ENCODE results near the gene ARHGAP30. TPM values are rescaled to one million over a fixed set of nuclear protein-coding genes. Genes with fewer than 3 reads are reported as not detected.

ARHGAP30 gene
- total RNA-seq, 6 donors from 2014 or later = 26.8 to 69.9 (median 51.2) TPM

DNA sequence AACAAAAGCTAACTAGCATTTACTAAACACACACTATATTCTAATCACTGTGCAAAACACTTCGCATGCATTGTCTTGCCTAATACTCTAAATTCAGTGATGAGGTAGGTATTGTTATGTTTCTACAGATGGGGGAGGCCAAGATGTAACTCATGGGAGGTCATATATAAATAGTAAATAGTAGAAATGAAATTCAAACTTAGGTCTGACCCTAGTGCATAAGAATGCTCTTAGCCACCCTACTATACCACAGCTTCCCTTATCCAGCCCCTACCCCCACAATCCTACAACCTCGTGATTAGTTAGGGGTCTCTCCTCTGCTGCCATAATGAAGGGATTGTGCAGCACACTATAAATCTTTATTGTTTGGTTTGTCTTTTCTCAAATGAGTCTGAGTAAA is 44.9 kb upstream of the ARHGAP30 start:
- WGBS, 2 donors = 67 to 82% methylated on average over 2 of the region's 2 CpGs
- Histone ChIP-seq H3K4me1 (peaks cover 37 to 66% (median 37%) of the 10 kb centered on the region in 4 donors), H3K27ac (no peak overlapping the region), H3K9me3 (no peaks in the 10 kb centered on the region), H3K4me3 (no peak overlapping the region), H3K36me3 (peaks cover 0 to 7% (median 3%) of the 10 kb centered on the region in 4 donors), H3K27me3 (no peaks in the 10 kb centered on the region)
- ATAC-seq (ENCODE audit: low FRiP score in 2 of 2) = no peak
- TF ChIP-seq POLR2A (IDR thresholded peaks at IDR 0.05) = no peak
- TF ChIP-seq, protein P1, sequence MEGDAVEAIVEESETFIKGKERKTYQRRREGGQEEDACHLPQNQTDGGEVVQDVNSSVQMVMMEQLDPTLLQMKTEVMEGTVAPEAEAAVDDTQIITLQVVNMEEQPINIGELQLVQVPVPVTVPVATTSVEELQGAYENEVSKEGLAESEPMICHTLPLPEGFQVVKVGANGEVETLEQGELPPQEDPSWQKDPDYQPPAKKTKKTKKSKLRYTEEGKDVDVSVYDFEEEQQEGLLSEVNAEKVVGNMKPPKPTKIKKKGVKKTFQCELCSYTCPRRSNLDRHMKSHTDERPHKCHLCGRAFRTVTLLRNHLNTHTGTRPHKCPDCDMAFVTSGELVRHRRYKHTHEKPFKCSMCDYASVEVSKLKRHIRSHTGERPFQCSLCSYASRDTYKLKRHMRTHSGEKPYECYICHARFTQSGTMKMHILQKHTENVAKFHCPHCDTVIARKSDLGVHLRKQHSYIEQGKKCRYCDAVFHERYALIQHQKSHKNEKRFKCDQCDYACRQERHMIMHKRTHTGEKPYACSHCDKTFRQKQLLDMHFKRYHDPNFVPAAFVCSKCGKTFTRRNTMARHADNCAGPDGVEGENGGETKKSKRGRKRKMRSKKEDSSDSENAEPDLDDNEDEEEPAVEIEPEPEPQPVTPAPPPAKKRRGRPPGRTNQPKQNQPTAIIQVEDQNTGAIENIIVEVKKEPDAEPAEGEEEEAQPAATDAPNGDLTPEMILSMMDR (IDR thresholded peaks at IDR 0.05) = no peak
- no peak for TF ChIP-seq POLR2AphosphoS5 (IDR thresholded peaks at IDR 0.05)
- TF ChIP-seq EP300 (IDR thresholded peaks at IDR 0.05) = no peak
- DNase-seq = no peak

DNA sequence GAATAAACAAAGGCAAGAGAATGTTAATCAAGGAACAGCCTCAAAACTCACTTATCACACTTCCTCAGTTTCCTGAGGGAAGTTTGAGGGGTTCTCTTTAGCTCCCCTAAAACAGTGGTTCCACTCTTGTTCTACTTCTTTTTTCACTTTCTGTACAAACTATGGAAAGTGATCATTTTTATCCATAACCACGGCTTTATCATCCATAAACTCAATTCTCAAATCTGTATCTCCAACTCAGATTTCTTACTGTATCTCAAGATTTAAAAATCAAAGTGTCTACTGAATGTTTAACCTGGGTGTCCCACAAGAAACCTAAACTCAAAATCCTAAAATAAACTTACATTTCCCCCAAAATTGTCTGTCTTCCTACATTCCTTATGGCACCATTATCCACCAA is 44.2 kb upstream of the ARHGAP30 start:
- TF ChIP-seq, protein P1 (IDR thresholded peaks at IDR 0.05) = no peak
- TF ChIP-seq POLR2AphosphoS5 (IDR thresholded peaks at IDR 0.05) (no peak), EP300 (IDR thresholded peaks at IDR 0.05) (no peak), POLR2A (IDR thresholded peaks at IDR 0.05) (no peak)
- Histone ChIP-seq H3K27ac (no peak overlapping the region), H3K9me3 (no peaks in the 10 kb centered on the region), H3K4me1 (peaks cover 30 to 60% (median 31%) of the 10 kb centered on the region in 4 donors), H3K4me3 (no peak overlapping the region), H3K27me3 (no peaks in the 10 kb centered on the region), H3K36me3 (peaks cover 0 to 9% (median 4%) of the 10 kb centered on the region in 4 donors)
- DNase-seq (no peak), ATAC-seq (ENCODE audit: low FRiP score in 2 of 2) (no peak)
- WGBS, 2 donors = 58 to 66% methylated on average over 1 of the region's 1 CpG

DNA sequence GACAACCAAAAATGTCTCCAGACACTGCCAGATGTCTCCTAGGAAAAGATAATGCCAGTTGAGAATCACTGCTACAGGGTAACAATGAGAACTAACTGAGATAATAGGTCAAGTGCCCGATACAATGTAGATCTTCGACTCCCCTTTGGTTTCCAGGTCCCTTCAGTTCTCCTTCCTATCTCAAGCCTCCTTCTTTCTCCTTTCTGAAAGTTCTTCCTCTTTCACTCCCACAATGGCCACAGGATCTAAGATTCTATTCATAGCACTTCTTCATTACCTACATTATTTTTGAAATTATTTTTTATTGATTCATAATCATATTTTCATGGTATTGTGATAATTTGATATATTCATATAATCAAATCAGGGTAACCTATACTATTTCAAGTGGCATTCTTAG is 41.8 kb upstream of the ARHGAP30 start:
- no peaks in the 10 kb centered on the region for H3K9me3 ChIP-seq
- DNase-seq (no peak), ATAC-seq (ENCODE audit: low FRiP score in 2 of 2) (no peak)
- H3K27ac ChIP-seq = no peak overlapping the region
- no peak overlapping the region for H3K4me3 ChIP-seq
- peaks cover 16 to 43% (median 18%) of the 10 kb centered on the region in 4 donors for H3K4me1 ChIP-seq
- no peak for TF ChIP-seq POLR2AphosphoS5 (IDR thresholded peaks at IDR 0.05)
- no peak for TF ChIP-seq EP300 (IDR thresholded peaks at IDR 0.05)
- no peak for TF ChIP-seq POLR2A (IDR thresholded peaks at IDR 0.05)
- TF ChIP-seq, protein P1 (IDR thresholded peaks at IDR 0.05) = no peak
- H3K36me3 ChIP-seq = peaks cover 0 to 12% (median 4%) of the 10 kb centered on the region in 4 donors
- WGBS, 2 donors = 63 to 74% methylated on average over 2 of the region's 2 CpGs
- H3K27me3 ChIP-seq = no peaks in the 10 kb centered on the region

DNA sequence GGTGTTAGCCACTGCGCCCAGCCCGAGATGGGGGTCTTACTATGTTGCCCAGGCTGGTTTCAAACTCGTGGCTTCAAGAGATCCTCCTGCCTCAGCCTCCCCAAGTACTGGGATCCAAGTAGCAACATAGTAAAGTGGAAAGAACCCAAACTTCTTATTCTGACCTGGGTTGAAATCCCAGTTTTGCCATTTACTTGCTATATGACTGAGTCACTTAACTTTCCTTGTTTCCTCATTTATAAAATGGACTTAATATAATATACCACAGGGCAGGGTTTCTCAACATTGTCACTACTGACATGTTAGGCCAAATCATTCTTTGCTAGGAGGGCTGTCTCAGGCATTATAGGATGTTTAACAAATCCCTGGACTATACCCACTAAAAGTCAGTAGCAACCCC is 41.4 kb upstream of the ARHGAP30 start:
- WGBS, 2 donors = 96 to 100% methylated on average over 3 of the region's 3 CpGs
- Histone ChIP-seq H3K4me1 (peaks cover 12 to 39% (median 14%) of the 10 kb centered on the region in 4 donors), H3K27me3 (no peaks in the 10 kb centered on the region), H3K27ac (no peak overlapping the region), H3K9me3 (no peaks in the 10 kb centered on the region), H3K36me3 (peaks cover 0 to 12% (median 4%) of the 10 kb centered on the region in 4 donors), H3K4me3 (no peak overlapping the region)
- DNase-seq = no peak
- TF ChIP-seq POLR2AphosphoS5 (IDR thresholded peaks at IDR 0.05) (no peak), EP300 (IDR thresholded peaks at IDR 0.05) (no peak), POLR2A (IDR thresholded peaks at IDR 0.05) (no peak)
- TF ChIP-seq, protein P1 (IDR thresholded peaks at IDR 0.05) = no peak
- ATAC-seq (ENCODE audit: low FRiP score in 2 of 2) = no peak

DNA sequence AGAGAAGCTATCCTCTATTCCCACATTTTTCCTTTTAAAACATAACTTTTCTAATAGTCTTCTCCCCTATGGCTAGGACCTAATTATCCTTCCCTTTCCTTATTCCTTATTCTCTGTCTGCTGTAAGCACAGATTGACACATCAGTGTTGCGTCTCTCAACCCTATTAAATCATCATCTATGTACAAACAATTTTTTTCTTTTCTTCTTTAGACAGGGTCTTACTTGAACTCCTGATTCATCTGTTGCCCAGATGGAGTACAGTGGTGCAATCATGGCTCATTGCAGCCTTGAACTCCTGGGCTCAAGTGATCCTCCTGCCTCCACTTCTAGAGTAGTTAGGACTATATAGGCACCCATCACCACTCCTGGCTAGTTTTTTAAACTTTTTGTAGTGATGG is 36.7 kb upstream of the ARHGAP30 start:
- DNase-seq (no peak), ATAC-seq (ENCODE audit: low FRiP score in 2 of 2) (no peak)
- H3K4me1 ChIP-seq = no peaks in the 10 kb centered on the region
- 93 to 96% methylated on average over 1 of the region's 1 CpG for whole genome bisulfite sequencing, 2 donors
- no peak overlapping the region for H3K27ac ChIP-seq
- H3K9me3 ChIP-seq = no peaks in the 10 kb centered on the region
- H3K36me3 ChIP-seq = peaks cover 4 to 22% (median 11%) of the 10 kb centered on the region in 4 donors
- H3K27me3 ChIP-seq = no peaks in the 10 kb centered on the region
- TF ChIP-seq POLR2A (IDR thresholded peaks at IDR 0.05) (no peak), EP300 (IDR thresholded peaks at IDR 0.05) (no peak), POLR2AphosphoS5 (IDR thresholded peaks at IDR 0.05) (no peak)
- TF ChIP-seq, protein P1 (IDR thresholded peaks at IDR 0.05) = no peak
- no peak overlapping the region for H3K4me3 ChIP-seq
